GM18868 (cell line): ENCODE results near the gene SLIT3.
A peak's percentile ranks its signal among the peaks of the same experiment; 100 is the strongest.

Source experiments
- ATAC-seq: cut with Tn5 transposase; IDR thresholded peaks from one replicate; pipeline ENCODE4 v1.9.1; 2021; ENCODE audit warnings: mild to moderate bottlenecking, moderate library complexity; ENCODE audit not compliant: unreplicated experiment

The SLIT3 gene

GRCh38 chr5:168847511-168848073, 453.3 kb downstream of the SLIT3 start:
- ATAC-seq, result no peak

GRCh38 chr5:168844922-168845296, 456.0 kb downstream of the SLIT3 start:
- ATAC-seq, result no peak

- ATAC-seq, result no peak
These were observed 456.7 kb downstream of the SLIT3 start for GRCh38 chr5:168844016-168844921.

- no peak for ATAC-seq
These were observed 457.5 kb downstream of the SLIT3 start for GRCh38 chr5:168843277-168844015.

- no peak for ATAC-seq
These were observed 458.3 kb downstream of the SLIT3 start for GRCh38 chr5:168842571-168843205.

GRCh38 chr5:168837852-168838251, 463.1 kb downstream of the SLIT3 start:
- ATAC-seq, result no peak

GRCh38 chr5:168836603-168837231, 464.2 kb downstream of the SLIT3 start:
- no peak for ATAC-seq

GRCh38 chr5:168833936-168834335, 467.0 kb downstream of the SLIT3 start:
- ATAC-seq, result no peak

- no peak for ATAC-seq
These were observed 467.6 kb downstream of the SLIT3 start for GRCh38 chr5:168833383-168833782.

GRCh38 chr5:168832308-168832707, 468.6 kb downstream of the SLIT3 start:
- ATAC-seq, result no peak

GRCh38 chr5:168831383-168831782, 469.6 kb downstream of the SLIT3 start:
- no peak for ATAC-seq

GRCh38 chr5:168830833-168831232, 470.1 kb downstream of the SLIT3 start:
- ATAC-seq, result no peak

- no peak for ATAC-seq
These were observed 471.0 kb downstream of the SLIT3 start for GRCh38 chr5:168829922-168830417.

GRCh38 chr5:168829044-168829443, 471.9 kb downstream of the SLIT3 start:
- ATAC-seq, result no peak

GRCh38 chr5:168827636-168828035, 473.3 kb downstream of the SLIT3 start:
- ATAC-seq, result no peak

GRCh38 chr5:168826246-168826725, 474.7 kb downstream of the SLIT3 start:
- ATAC-seq, result no peak

- peak; percentile 52 for ATAC-seq
These were observed 478.1 kb downstream of the SLIT3 start for GRCh38 chr5:168822745-168823281.

- ATAC-seq, result peak; percentile 72
These were observed 478.6 kb downstream of the SLIT3 start for GRCh38 chr5:168822248-168822744.

- no peak for ATAC-seq
These were observed 480.1 kb downstream of the SLIT3 start for GRCh38 chr5:168820874-168821273.
